LHCN-M2 (cell line): ENCODE data around the gene PTX3. TPM values are rescaled to one million over a fixed set of nuclear protein-coding genes. Genes with fewer than 3 reads are reported as not detected.

Experiments used
- DNase-seq: peaks from one replicate; pipeline ENCODE4 v3.0.0-alpha.2; 2012; ENCODE audit warnings: low read depth
- total RNA-seq: library from RNA; depleted of rRNA; stranded (reverse); fragments of >200 nt; gene quantifications from 2 replicates; pipeline ENCODE4 v1.2.3, GENCODE V29; 2014; rRNA removed

PTX3 gene
- total RNA-seq, 1 experiment from 2014 or later = 124 TPM

- DNase-seq = no peak
These were observed 36.0 kb downstream of the PTX3 start for GRCh38 chr3:157472648-157473047.

- peak; percentile 48 for DNase-seq
These were observed 39.3 kb downstream of the PTX3 start for GRCh38 chr3:157475921-157476414.

DNA sequence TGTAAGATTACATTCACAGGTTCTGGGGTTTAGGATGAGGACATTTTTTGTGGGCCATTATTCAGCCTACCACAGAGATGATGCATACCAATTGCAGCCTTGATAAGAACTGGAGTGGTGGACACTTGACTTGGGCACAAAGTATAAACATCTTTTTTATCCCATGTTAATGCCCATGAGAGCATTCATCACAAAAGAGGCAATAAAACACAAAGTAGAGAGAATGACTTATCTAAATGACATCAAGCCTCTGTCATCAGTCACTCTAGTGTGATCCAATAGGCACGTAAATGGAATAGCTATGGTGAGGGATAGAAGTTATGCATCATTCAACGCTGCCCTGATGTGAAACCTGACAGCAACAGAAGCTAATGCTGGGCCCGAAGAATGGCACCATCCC, 40.8 kb downstream of the PTX3 start:
- DNase-seq = peak; percentile 29

DNA sequence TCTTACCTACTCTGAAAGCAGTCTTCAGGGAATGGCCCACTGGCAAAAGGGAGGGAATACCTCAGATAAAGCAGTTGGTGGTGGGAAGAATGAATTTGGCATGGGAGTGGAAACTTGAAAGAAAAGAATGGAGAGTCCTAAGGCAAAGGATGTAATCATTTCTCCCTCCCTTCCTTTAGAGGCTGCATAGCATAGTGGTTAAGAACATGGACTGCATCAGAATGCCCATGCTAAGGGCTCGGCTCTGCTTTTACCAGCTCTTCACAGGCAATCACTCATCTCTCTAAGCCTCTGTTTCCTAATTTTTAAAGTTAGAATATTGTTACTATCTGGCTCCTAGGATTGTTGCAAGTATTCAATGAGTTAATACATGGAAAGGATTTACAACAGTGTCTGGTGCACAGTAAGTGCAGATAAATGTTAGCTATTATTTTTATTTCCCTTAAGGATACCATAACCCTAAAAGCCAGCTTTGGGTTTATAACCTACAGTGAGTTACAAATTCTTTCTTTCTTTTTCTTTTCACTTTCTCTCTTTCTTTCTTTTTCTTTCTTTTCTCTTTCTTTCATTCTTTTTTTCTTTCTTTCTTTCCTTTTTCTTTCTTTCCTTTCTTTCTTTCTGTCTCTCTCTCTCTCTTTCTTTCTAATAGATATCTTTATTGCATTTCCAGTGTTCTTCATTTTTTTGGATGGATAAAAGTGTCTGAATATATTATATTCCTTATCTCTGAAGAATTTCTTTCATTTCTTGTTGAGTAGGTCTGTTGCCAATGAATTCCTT, 43.0 kb downstream of the PTX3 start:
- DNase-seq = no peak

- no peak for DNase-seq
These were observed 50.7 kb downstream of the PTX3 start for GRCh38 chr3:157487339-157487738.

- DNase-seq = no peak
These were observed 51.5 kb downstream of the PTX3 start for GRCh38 chr3:157488144-157488543.

GRCh38 chr3:157491136-157491535, 54.5 kb downstream of the PTX3 start:
- no peak for DNase-seq

Other genes with a start within 250 kb of the PTX3 start
- 49.0 and 49.6 TPM in 2 replicates for gene VEPH1, start 66.6 kb downstream of the PTX3 start, total RNA-seq